WTC11 (cell line): Measurements from ENCODE around the gene MLYCD. TPM values are rescaled to one million over a fixed set of nuclear protein-coding genes. Genes with fewer than 3 reads are reported as not detected.

Experiments
- ATAC-seq: fragments of 200-7000 bp; cut with Tn5 transposase; 2 replicates; pipeline ENCODE4 v1.10.0; 2021; ENCODE audit warnings: mild to moderate bottlenecking, moderate library complexity
- CTCF ChIA-PET: fragments of 300-600 bp; sonication (Branson Sonifier 250); formaldehyde crosslinking; loops from one replicate; lab custom pipeline; 2021; ENCODE audit warnings: antibody characterized with exemption; lab: Charles Lee
- POLR2A ChIA-PET: fragments of 350-600 bp; sonication (Branson Sonifier 250); formaldehyde crosslinking; loops from one replicate; lab custom pipeline; 2021; ENCODE audit warnings: antibody characterized with exemption; lab: Charles Lee
- DNase-seq: peaks from one replicate; pipeline ENCODE4 v3.0.0; 2021; ENCODE audit warnings: low spot score
- H3K27ac Mint-ChIP-seq: 2 replicates; pipeline ENCODE4 v1.8.0; 2021; ENCODE audit warnings: mixed read lengths
- H3K27me3 Mint-ChIP-seq: 2 replicates; pipeline ENCODE4 v1.8.0; 2021; ENCODE audit warnings: low read depth, mild to moderate bottlenecking, moderate library complexity, mixed read lengths
- H3K36me3 Mint-ChIP-seq: 2 replicates; pipeline ENCODE4 v1.8.0; 2021; ENCODE audit warnings: mixed read lengths
- H3K4me1 Mint-ChIP-seq: 2 replicates; pipeline ENCODE4 v1.8.0; 2022; ENCODE audit warnings: mixed read lengths
- H3K4me3 Mint-ChIP-seq: 2 replicates; pipeline ENCODE4 v1.8.0; 2021; ENCODE audit warnings: mild to moderate bottlenecking, moderate library complexity, mixed read lengths
- H3K9me3 Mint-ChIP-seq: 2 replicates; pipeline ENCODE4 v1.8.0; 2021; ENCODE audit warnings: mixed read lengths
- ARID4B ChIP-seq: sonication (generic); formaldehyde crosslinking; IDR thresholded peaks from 2 replicates; pipeline ENCODE4 v1.8.0; 2023; ENCODE audit warnings: missing genetic modification reagents, mild to moderate bottlenecking, borderline replicate concordance
- GRHL2 ChIP-seq: fragments of 250-450 bp; sonication (Bioruptor Pico); IDR thresholded peaks from 2 replicates; pipeline ENCODE4 v1.8.0; 2022; ENCODE audit warnings: mild to moderate bottlenecking, moderate library complexity; ENCODE audit not compliant: insufficient replicate concordance, severe bottlenecking
- GTF2I ChIP-seq: fragments of 250-450 bp; sonication (Bioruptor Pico); conservative IDR thresholded peaks from 2 replicates; pipeline ENCODE4 v1.4.0; 2021; ENCODE audit warnings: mild to moderate bottlenecking
- JAZF1 ChIP-seq: fragments of 250-450 bp; sonication (Bioruptor Pico); IDR thresholded peaks from 2 replicates; pipeline ENCODE4 v1.9.0; 2021; ENCODE audit warnings: moderate library complexity, mild to moderate bottlenecking, inconsistent platforms
- NR2C2 ChIP-seq: sonication (generic); formaldehyde crosslinking; IDR thresholded peaks from 2 replicates; pipeline ENCODE4 v1.8.0; 2022; ENCODE audit warnings: mild to moderate bottlenecking, missing genetic modification reagents
- RELA ChIP-seq: sonication (generic); formaldehyde crosslinking; IDR thresholded peaks from 2 replicates; pipeline ENCODE4 v1.8.1; 2022; ENCODE audit warnings: missing genetic modification reagents, mild to moderate bottlenecking, borderline replicate concordance
- RORB ChIP-seq: fragments of 250-450 bp; sonication (Bioruptor Pico); IDR thresholded peaks from 2 replicates; pipeline ENCODE4 v1.9.0; 2021; ENCODE audit warnings: mild to moderate bottlenecking
- ZNF232 ChIP-seq: sonication (generic); formaldehyde crosslinking; IDR thresholded peaks from 2 replicates; pipeline ENCODE4 v1.8.0; 2022; ENCODE audit warnings: mild to moderate bottlenecking, missing genetic modification reagents
- ZNF423 ChIP-seq: fragments of 250-450 bp; sonication (Bioruptor Pico); IDR thresholded peaks from 2 replicates; pipeline ENCODE4 v2.1.2; 2022; ENCODE audit warnings: mild to moderate bottlenecking, moderate library complexity
- ZNF512 ChIP-seq: sonication (generic); formaldehyde crosslinking; IDR thresholded peaks from 2 replicates; pipeline ENCODE4 v1.8.1; 2022; ENCODE audit warnings: missing genetic modification reagents, borderline replicate concordance
- total RNA-seq: library from RNA; stranded (reverse); gene quantifications from 3 replicates; pipeline ENCODE4 v1.2.3, GENCODE V29; 2021
- TF ChIP-seq, protein P1 (sequence below): sonication (generic); formaldehyde crosslinking; IDR thresholded peaks from 2 replicates; pipeline ENCODE4 v1.8.0; 2023; ENCODE audit warnings: missing genetic modification reagents
- TF ChIP-seq, protein P2 (sequence below): sonication (generic); formaldehyde crosslinking; IDR thresholded peaks from 2 replicates; pipeline ENCODE4 v1.8.1; 2023; ENCODE audit warnings: mild to moderate bottlenecking, missing genetic modification reagents, moderate library complexity
- TF ChIP-seq, protein P3 (sequence below): sonication (generic); formaldehyde crosslinking; IDR thresholded peaks from 2 replicates; pipeline ENCODE4 v1.8.1; 2023; ENCODE audit warnings: mild to moderate bottlenecking, missing genetic modification reagents
- TF ChIP-seq, protein P4 (sequence below): fragments of 250-450 bp; sonication (Bioruptor Pico); IDR thresholded peaks from 2 replicates; pipeline ENCODE4 v1.9.0; 2021; ENCODE audit warnings: mild to moderate bottlenecking, borderline replicate concordance
- TF ChIP-seq, protein P5 (sequence below): fragments of 250-450 bp; sonication (Bioruptor Pico); IDR thresholded peaks from 2 replicates; pipeline ENCODE4 v1.9.0; 2021; ENCODE audit warnings: mild to moderate bottlenecking

MLYCD gene
- total RNA-seq, 1 experiment from 2014 or later = 6.3 TPM

- Mint-ChIP-seq H3K36me3 (peaks cover 7% of the 10 kb centered on the region), H3K27ac (no peak overlapping the region), H3K9me3 (peaks cover 21% of the 10 kb centered on the region)
- ChIA-PET CTCF (no interaction called here), POLR2A (no interaction called here)
- TF ChIP-seq GTF2I (CRISPR knock-in tag) (no peak), RORB (CRISPR knock-in tag) (no peak), ZNF232 (CRISPR knock-in tag) (no peak), NR2C2 (CRISPR knock-in tag) (no peak), ZNF423 (CRISPR knock-in tag) (no peak)
- TF ChIP-seq, protein P1, sequence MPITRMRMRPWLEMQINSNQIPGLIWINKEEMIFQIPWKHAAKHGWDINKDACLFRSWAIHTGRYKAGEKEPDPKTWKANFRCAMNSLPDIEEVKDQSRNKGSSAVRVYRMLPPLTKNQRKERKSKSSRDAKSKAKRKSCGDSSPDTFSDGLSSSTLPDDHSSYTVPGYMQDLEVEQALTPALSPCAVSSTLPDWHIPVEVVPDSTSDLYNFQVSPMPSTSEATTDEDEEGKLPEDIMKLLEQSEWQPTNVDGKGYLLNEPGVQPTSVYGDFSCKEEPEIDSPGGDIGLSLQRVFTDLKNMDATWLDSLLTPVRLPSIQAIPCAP = no peak
- TF ChIP-seq, protein P2, sequence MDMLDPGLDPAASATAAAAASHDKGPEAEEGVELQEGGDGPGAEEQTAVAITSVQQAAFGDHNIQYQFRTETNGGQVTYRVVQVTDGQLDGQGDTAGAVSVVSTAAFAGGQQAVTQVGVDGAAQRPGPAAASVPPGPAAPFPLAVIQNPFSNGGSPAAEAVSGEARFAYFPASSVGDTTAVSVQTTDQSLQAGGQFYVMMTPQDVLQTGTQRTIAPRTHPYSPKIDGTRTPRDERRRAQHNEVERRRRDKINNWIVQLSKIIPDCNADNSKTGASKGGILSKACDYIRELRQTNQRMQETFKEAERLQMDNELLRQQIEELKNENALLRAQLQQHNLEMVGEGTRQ (CRISPR knock-in tag) = no peak
- TF ChIP-seq, protein P3, sequence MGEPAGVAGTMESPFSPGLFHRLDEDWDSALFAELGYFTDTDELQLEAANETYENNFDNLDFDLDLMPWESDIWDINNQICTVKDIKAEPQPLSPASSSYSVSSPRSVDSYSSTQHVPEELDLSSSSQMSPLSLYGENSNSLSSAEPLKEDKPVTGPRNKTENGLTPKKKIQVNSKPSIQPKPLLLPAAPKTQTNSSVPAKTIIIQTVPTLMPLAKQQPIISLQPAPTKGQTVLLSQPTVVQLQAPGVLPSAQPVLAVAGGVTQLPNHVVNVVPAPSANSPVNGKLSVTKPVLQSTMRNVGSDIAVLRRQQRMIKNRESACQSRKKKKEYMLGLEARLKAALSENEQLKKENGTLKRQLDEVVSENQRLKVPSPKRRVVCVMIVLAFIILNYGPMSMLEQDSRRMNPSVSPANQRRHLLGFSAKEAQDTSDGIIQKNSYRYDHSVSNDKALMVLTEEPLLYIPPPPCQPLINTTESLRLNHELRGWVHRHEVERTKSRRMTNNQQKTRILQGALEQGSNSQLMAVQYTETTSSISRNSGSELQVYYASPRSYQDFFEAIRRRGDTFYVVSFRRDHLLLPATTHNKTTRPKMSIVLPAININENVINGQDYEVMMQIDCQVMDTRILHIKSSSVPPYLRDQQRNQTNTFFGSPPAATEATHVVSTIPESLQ (CRISPR knock-in tag) = no peak
- TF ChIP-seq, protein P4, sequence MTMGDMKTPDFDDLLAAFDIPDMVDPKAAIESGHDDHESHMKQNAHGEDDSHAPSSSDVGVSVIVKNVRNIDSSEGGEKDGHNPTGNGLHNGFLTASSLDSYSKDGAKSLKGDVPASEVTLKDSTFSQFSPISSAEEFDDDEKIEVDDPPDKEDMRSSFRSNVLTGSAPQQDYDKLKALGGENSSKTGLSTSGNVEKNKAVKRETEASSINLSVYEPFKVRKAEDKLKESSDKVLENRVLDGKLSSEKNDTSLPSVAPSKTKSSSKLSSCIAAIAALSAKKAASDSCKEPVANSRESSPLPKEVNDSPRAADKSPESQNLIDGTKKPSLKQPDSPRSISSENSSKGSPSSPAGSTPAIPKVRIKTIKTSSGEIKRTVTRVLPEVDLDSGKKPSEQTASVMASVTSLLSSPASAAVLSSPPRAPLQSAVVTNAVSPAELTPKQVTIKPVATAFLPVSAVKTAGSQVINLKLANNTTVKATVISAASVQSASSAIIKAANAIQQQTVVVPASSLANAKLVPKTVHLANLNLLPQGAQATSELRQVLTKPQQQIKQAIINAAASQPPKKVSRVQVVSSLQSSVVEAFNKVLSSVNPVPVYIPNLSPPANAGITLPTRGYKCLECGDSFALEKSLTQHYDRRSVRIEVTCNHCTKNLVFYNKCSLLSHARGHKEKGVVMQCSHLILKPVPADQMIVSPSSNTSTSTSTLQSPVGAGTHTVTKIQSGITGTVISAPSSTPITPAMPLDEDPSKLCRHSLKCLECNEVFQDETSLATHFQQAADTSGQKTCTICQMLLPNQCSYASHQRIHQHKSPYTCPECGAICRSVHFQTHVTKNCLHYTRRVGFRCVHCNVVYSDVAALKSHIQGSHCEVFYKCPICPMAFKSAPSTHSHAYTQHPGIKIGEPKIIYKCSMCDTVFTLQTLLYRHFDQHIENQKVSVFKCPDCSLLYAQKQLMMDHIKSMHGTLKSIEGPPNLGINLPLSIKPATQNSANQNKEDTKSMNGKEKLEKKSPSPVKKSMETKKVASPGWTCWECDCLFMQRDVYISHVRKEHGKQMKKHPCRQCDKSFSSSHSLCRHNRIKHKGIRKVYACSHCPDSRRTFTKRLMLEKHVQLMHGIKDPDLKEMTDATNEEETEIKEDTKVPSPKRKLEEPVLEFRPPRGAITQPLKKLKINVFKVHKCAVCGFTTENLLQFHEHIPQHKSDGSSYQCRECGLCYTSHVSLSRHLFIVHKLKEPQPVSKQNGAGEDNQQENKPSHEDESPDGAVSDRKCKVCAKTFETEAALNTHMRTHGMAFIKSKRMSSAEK (CRISPR knock-in tag) = no peak
- TF ChIP-seq, all 79 proteins: peak for 0
- Mint-ChIP-seq H3K4me1 (peaks cover 11% of the 10 kb centered on the region), H3K4me3 (no peak overlapping the region), H3K27me3 (peaks cover 2% of the 10 kb centered on the region; the same call in 1 of the 2 replicates)
- DNase-seq = no peak
- ATAC-seq = no peak
These were observed 3.7 kb upstream of the MLYCD start for GRCh38 chr16:83895243-83895642.

- ChIA-PET CTCF (interaction anchor here (0.6 kb wide), 1 partner anchor 260 kb away, joined by 3 read pairs; no protein-coding TSS in a partner anchor), POLR2A (no interaction called here)
- Mint-ChIP-seq H3K27me3 (peaks cover 2% of the 10 kb centered on the region; the same call in 1 of the 2 replicates), H3K4me1 (peaks cover 11% of the 10 kb centered on the region), H3K27ac (no peak overlapping the region), H3K9me3 (peaks cover 14% of the 10 kb centered on the region), H3K4me3 (no peak overlapping the region), H3K36me3 (peaks cover 7% of the 10 kb centered on the region)
- ATAC-seq (no peak), DNase-seq (no peak)
- no peak for TF ChIP-seq ZNF512
- no peak for TF ChIP-seq JAZF1 (CRISPR knock-in tag)
- TF ChIP-seq, protein P3 (CRISPR knock-in tag) = no peak
- TF ChIP-seq RELA (CRISPR knock-in tag) = no peak
- no peak for TF ChIP-seq ARID4B (CRISPR knock-in tag)
- no peak for TF ChIP-seq GRHL2 (CRISPR knock-in tag)
- TF ChIP-seq, protein P5, sequence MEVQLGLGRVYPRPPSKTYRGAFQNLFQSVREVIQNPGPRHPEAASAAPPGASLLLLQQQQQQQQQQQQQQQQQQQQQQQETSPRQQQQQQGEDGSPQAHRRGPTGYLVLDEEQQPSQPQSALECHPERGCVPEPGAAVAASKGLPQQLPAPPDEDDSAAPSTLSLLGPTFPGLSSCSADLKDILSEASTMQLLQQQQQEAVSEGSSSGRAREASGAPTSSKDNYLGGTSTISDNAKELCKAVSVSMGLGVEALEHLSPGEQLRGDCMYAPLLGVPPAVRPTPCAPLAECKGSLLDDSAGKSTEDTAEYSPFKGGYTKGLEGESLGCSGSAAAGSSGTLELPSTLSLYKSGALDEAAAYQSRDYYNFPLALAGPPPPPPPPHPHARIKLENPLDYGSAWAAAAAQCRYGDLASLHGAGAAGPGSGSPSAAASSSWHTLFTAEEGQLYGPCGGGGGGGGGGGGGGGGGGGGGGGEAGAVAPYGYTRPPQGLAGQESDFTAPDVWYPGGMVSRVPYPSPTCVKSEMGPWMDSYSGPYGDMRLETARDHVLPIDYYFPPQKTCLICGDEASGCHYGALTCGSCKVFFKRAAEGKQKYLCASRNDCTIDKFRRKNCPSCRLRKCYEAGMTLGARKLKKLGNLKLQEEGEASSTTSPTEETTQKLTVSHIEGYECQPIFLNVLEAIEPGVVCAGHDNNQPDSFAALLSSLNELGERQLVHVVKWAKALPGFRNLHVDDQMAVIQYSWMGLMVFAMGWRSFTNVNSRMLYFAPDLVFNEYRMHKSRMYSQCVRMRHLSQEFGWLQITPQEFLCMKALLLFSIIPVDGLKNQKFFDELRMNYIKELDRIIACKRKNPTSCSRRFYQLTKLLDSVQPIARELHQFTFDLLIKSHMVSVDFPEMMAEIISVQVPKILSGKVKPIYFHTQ = no peak
These were observed 3.0 kb upstream of the MLYCD start for GRCh38 chr16:83895942-83896341.
